HG03045 (cell line): Measurements from ENCODE around the gene TDRD9.

ENCODE experiments used
- ATAC-seq: cut with Tn5 transposase; IDR thresholded peaks from one replicate; pipeline ENCODE4 v1.9.1; 2021; ENCODE audit warnings: mild to moderate bottlenecking, moderate library complexity; ENCODE audit not compliant: unreplicated experiment

Gene TDRD9

GRCh38 chr14:104064003-104064402 lies 135.7 kb downstream of the TDRD9 start:
- no peak for ATAC-seq

GRCh38 chr14:104066279-104066678 lies 138.0 kb downstream of the TDRD9 start:
- ATAC-seq: no peak

DNA sequence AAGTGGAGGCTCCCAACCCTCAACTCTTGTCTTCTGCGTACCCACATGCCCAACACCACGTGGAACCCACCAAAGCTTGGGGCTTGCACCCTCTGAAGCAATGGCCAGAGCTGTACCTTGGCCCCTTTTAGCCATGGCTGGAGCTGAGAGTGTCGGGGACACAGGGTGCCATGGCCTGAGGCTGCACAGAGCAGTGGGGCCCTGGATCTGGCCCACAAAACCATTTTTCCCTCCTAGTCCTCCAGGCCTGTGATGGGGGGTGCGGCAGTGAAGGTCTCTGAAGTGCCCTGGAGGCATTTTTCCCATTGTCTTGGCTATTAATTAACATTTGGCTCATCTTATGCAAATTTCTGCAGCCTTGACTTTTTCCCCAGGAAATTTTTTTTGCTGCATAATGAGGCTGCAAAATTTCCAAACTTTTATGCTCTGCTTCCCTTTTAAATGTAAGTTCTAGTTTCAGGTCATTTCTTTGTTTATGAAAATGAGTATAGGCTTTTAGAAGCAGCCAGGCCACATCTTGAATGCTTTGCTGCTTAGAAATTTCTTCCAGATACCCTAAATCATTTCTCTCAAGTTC lies 138.6 kb downstream of the TDRD9 start:
- ATAC-seq: no peak

DNA sequence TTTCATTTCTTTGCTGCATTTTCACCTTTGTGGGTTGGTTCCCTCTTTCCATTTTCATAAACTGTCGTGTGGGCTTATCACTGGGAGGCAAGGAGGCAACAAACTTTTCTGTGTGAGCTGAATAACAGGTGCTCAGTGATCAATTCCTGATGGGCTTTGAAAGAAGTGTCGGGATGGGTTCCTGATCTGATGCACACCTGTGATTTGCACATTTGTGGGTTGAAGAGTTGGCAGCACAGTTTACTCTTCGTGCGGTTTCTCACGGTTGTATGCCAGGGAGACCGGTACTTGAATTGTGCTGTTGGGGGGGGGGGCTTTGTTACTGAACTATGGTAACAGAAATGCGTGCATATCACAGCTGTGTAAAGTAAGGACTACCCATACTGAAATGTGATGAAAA lies 141.3 kb downstream of the TDRD9 start:
- no peak for ATAC-seq

DNA sequence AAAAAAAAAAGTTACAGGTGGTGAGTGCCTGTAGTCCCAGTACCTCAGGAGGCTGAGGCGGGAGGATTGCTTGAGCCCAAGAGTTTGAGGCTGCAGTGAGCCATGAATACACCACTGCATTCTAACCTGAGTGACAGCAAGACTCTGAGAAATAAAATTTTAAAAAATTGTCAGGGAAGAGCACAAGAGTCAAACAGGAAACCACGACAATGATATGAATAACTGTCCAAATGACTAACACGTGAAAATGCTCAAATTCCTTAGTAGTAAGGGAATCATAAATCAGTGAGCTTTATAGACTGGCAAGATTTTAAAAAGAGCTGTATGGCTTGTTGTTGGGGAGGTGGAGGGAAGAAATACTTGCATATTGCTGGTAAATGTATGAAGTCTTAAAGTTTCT lies 144.3 kb downstream of the TDRD9 start:
- ATAC-seq: no peak

GRCh38 chr14:104073764-104074163 lies 145.5 kb downstream of the TDRD9 start:
- no peak for ATAC-seq

DNA sequence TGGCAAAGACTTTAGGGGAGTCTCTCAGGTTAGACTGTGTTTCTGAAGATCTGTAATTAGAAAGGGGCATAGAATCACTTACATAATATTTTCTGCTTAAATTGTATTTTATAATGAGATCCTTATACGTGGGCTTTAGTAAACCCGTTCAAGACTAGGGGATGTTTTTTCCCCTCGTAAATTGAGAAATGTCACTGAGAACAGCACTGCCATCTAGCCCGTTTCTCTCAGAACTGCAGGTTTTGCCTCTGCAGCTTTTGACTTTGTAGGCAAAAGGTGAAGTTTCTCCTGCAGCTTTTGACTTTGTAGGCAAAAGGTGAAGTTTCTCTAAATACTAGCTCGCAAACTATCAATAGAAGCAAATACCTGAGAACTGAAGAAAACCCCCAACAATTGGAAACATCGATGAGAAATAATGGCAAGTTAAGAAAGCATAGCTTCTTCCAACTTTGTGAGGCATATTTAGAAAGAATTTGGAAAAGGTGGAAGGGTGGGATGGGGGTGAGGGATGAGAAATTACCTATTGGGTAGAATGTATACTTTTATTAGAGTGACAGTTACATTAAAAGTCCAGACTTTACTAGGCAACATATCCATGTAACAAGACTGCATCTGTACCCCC lies 147.4 kb downstream of the TDRD9 start:
- no peak for ATAC-seq

GRCh38 chr14:104076743-104077142 lies 148.5 kb downstream of the TDRD9 start:
- ATAC-seq: no peak

- ATAC-seq: peak; percentile 77
These were observed 149.8 kb downstream of the TDRD9 start for GRCh38 chr14:104078031-104078455.

DNA sequence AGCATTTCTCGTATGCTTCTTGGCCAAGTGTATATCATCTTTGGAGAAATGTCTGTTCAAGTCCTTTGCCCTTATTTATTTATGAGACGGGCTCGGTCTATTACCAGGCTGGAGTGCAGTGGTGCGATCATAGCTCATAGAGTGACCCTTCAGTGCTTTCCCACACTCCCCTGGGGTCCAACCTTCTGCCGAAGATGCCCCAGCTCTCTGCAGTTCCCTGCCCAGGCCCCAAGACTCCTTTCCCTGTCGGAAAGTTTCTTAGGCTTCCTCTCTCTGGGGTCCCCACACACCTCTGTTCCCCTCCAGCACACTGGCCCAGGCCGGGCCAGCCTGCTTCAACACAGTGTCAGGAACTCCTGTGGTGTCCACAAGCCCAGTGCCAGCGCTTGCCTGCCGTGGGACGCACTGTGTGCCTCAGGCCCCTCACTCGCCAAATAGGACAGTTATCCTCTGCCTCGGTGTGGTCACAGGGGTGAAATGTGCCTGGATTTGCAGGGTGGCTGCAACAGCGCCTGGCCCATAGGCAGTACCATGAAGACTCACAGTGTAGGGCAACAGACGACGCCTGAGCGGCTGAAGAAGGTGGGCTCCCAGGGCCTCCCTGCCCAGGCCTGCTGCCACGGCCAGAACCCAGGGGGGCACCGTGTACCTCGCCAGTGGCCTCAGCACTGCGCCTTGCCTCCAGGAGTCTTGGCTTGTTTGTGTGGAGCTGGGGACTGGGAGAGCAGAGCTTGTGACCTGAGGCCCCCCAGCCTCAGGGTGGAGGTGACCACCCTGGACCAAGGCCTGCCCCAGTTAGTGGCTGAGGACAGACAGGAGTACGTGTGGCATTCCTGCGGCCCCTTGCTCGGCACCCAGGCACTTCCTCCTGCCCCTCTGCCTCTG lies 152.4 kb downstream of the TDRD9 start:
- no peak for ATAC-seq

DNA sequence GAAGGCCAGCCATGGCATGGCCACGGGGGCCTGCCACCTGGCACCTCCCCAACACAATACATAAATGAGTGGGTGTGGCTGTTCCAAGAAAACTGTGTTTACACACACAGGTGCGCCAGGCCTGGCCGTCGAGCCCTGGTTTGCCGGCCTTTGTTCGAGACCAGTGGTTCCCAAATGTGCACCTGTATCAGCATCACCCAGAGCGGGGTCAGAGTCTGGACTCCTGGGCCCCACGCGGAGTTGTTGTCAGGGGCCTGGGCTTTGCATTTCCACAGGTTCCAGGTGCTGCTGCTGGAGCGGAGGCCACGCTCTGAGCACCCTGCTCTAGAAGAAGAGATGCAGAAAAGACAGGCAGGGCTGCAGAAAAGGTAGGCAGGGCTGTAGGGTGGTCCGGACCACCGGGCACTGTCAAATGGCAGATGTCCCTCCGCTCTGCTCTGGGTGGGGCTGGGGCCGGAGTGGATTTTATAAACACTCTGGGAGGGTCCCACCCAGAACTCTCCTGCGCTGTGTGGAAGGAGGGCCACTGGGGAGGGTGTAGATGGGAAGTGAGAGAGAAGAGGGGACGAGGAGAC lies 153.1 kb downstream of the TDRD9 start:
- no peak for ATAC-seq

DNA sequence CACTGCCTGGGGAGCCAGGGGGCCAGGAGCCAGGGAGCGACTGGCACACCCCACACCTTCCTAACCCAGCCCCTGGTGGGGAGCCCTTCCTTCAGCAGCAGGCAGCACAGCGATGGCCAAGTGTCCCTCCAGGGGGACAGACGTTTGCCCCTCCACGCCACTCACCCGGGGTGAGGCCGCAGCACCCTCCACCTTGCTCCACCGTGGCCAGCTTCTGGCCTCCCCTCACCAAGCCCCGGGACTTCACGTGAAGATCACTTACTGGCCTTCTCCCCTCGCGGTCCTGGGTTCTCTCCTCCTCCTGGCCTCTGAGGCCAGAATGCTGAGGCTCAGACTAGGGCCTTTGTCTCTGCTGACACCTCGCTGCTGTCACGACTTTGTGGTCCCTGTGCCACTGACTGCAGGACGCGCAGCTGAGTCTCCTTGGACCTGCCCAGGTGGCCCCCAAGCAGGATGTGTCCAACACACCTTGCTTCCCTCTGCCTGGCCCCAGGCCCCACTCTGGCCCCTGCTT lies 153.8 kb downstream of the TDRD9 start:
- no peak for ATAC-seq

DNA sequence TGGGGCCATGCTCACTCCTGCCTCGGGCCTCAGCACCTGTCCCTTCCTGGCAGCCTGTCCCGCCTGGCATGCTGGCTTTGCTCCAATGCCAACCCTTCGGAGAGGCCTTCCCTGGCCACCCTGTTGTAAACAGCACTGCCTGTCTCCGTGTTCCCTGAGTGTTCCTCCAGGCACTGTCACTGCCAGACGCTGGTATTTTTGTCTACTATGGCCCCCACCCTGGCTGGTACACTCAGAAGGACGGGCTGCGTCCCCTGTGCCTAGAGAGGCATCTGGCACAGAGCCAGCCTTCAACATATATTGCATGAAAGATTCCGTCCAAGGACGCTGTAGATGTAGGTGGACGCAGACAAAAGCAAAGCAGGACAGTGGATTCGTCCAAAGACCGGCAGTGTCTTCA lies 154.6 kb downstream of the TDRD9 start:
- ATAC-seq: no peak

DNA sequence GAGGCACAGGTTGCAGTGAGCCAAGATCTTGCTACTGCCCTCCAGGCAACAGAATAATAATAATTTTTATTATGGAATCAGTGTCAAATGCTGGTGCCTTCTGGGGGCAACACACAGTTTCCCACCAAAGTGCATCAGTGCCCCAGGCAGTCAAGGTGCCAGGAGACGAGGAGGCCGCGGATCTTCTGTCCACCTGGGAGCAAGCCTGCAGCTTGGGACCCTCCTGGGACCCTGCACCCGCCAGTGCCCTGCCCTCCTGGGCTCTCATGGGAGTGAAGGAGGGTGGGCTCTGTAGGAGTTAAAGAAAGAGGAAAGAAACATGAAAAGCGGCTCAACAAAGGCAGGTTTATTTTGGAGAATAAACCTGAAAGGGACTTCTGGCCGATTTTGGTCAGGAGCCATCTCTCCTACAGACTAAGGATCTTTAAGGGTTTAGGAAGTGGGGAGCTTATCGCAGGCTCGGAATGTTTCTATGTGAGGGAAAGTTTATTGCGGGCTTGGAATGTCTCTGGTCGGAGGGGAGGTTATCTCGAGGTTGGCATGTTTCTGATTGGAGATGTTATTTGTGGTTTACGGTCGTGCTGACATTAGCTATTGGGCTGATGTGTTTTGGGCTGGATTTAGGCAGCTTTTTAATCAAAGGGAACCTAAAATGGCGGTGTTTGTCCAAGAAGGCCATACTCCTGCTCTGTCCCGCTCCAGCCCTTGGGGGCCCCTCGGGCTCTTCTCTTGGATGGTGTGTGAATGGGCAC lies 156.2 kb downstream of the TDRD9 start:
- ATAC-seq: no peak

DNA sequence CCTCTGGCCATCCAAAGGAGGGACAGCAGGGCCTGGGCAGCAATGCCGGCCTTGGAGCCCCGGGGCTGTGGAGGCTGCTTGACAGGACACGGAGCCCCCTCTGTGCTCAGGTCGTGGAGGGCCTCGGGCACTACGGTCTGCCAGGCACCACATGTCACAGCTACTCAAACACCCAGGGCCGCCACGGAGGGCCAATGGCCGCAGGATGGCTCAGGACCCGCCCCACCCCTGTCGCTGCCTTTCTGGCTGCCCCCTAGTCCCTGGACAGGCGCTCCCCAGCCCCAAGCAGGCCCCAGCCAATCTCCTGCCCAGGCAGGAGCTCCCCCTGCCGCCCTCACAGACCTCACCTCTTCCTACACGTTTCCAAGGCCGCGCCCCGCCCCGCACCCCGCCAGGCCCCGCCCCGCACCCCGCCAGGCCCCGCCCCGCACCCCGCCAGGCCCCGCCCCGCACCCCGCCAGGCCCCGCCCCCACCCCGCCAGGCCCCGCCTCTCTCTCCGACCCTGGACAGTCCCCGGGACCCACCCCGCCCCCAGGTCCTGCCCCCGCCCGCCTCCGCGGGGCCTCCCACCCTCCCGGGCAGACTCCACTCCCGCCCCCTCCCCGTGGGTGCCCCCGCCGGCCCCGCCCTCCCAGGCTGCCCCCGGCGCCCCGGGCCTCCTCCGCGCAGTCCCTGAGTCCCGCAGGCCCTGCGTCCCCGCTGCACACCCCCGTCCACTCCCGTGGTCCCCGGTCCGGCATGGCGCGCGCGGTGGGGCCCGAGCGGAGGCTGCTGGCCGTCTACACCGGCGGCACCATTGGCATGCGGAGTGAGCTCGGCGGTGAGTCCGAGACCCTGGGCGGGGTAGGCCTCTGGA lies 157.0 kb downstream of the TDRD9 start, which contains the start of gene ASPG:
Gene ASPG, plus strand, starts transcription at position 669 of the 857 bp plus-strand sequence. Its CDS starts 71 bp downstream, at position 740.
- no peak for ATAC-seq

DNA sequence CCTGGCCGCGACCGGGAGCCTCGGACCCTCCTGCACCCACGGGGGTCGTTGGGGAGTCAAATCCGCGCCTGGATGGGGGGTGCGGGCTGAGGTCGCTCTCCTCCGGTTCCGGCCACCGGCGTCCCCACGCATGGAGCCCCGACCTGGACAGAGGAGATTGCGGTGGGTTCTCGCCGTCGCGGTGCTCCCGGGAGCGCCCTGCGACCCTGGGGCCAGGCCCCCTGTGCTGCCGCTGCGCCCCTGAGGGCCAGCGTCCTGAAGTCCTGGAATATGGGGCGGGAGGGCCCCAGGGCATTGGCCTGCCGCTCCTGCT lies 157.6 kb downstream of the TDRD9 start:
- no peak for ATAC-seq

DNA sequence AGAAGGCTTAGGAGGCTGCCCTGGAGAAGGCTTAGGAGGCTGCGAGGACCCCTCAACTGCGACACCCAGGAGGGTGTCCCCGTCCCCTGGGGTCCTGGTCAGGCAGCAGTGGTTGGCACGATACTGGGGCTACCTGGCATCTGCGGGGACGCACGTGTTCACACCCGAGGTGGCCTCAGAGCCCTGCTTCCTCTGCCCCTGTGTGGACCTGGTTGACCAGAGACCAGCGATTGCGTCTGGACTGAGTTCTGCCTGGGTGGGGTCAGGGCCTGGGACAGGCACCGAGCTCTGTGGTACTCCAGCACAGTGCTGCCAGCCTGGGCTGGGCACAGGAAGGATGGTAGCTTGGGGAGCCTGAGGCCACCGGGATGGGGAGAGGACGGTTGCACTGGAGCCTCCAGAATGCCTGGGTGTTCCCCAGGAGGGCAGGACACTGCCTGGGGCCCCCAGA lies 158.0 kb downstream of the TDRD9 start:
- ATAC-seq: no peak

DNA sequence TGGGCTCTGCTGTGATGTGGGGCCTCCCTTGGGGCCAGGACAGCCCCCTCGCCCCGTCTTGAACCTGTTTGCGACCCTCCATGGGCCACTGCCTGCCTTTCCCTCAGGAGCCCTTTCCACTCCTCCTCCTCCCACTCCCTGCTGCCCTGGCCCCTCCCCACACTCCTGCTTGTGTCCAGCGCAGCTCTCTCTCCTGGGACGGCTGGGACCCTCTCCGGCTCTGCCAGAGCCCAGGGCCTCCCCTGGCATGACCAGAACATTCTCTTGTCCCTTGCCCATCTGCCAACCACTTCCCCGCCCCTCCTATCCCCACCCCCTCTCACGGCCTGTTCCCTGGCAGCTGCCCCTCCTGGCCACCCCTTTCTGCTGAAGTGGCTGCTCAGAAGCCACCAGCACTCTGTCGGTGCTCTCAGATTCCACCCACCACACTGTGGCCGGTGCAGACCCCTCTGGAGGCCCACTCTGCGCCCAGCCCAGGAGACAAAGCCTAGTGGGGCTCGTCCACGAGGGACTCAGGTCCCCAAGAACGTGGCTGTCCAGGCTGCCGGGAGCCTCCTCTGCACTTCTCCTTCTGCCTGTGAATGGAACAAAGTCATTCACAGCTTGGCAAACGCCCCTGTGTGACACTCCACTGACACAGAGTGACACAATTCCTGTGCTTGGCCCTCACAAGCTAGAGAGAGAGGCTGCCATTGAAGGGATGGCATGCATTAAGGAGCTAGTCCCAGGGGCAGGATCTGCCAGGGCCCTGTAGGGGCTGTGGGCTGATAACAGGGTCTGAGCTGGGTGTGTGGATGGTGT lies 158.6 kb downstream of the TDRD9 start:
- ATAC-seq: no peak

GRCh38 chr14:104087505-104087904 lies 159.2 kb downstream of the TDRD9 start:
- ATAC-seq: no peak
